Measurements from ENCODE around the gene CAMK1D.

DNA sequence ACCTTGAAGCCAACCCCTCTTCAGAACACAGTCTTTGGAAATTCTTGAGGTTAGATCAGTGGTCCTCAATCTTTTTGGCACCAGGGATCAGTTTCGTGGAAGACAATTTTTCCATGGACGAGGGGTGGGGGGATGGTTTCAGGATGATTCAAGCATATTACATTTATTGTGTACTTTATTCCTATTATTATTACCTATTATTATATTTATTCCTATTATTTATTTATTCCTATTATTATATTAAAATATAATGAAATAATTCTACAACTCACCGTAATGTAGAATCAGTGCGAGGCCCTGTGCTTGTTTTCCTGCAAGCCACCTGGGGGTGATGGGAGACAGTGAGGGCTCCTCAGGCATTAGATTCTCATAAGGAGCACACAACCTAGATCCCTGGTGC, 17.9 kb downstream of the CAMK1D start:
- no peak for TF ChIP-seq EP300 (IDR thresholded peaks at IDR 0.05)
- TF ChIP-seq BCL3 (IDR thresholded peaks at IDR 0.05), result no peak
- no peak for TF ChIP-seq CTCF (IDR thresholded peaks at IDR 0.05)
- TF ChIP-seq, protein P1, sequence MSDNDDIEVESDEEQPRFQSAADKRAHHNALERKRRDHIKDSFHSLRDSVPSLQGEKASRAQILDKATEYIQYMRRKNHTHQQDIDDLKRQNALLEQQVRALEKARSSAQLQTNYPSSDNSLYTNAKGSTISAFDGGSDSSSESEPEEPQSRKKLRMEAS (IDR thresholded peaks at IDR 0.05), result no peak
- no peak for TF ChIP-seq RAD21 (conservative IDR thresholded peaks at IDR 0.05 in 1 of 2, IDR thresholded peaks at IDR 0.05 in 1 of 2)
- no peak for TF ChIP-seq SREBF2 (IDR thresholded peaks at IDR 0.05)
- no peak for TF ChIP-seq KDM1A (IDR thresholded peaks at IDR 0.05; ENCODE audit: low read depth)
- no peak for TF ChIP-seq REST (IDR thresholded peaks at IDR 0.05)
- no peak for TF ChIP-seq EHMT2 (IDR thresholded peaks at IDR 0.05; ENCODE audit: low read depth)
- TF ChIP-seq POLR2A (IDR thresholded peaks at IDR 0.05; ENCODE audit: low read length), result no peak
- TF ChIP-seq HMGXB4 (CRISPR knock-in tag; IDR thresholded peaks at IDR 0.05; ENCODE audit: borderline replicate concordance), result no peak
- TF ChIP-seq, protein P2, sequence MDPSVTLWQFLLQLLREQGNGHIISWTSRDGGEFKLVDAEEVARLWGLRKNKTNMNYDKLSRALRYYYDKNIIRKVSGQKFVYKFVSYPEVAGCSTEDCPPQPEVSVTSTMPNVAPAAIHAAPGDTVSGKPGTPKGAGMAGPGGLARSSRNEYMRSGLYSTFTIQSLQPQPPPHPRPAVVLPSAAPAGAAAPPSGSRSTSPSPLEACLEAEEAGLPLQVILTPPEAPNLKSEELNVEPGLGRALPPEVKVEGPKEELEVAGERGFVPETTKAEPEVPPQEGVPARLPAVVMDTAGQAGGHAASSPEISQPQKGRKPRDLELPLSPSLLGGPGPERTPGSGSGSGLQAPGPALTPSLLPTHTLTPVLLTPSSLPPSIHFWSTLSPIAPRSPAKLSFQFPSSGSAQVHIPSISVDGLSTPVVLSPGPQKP (IDR thresholded peaks at IDR 0.05; ENCODE audit: low read depth, low read length), result no peak
- TF ChIP-seq, protein P3, sequence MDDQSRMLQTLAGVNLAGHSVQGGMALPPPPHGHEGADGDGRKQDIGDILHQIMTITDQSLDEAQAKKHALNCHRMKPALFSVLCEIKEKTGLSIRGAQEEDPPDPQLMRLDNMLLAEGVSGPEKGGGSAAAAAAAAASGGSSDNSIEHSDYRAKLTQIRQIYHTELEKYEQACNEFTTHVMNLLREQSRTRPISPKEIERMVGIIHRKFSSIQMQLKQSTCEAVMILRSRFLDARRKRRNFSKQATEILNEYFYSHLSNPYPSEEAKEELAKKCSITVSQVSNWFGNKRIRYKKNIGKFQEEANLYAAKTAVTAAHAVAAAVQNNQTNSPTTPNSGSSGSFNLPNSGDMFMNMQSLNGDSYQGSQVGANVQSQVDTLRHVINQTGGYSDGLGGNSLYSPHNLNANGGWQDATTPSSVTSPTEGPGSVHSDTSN (IDR thresholded peaks at IDR 0.05), result no peak
- TF ChIP-seq JUNB (IDR thresholded peaks at IDR 0.05), result no peak
